HepG2 (cell line): ENCODE data around the gene AMER1.

Experiments
- ETV5 ChIP-seq: IDR thresholded peaks from 2 replicates; pipeline ENCODE4 v1.6.1; 2018; ENCODE audit warnings: missing biosample characterization, missing genetic modification reagents, inconsistent platforms, borderline replicate concordance
- NBN ChIP-seq: fragments of 450-650 bp; conservative IDR thresholded peaks from 2 replicates; pipeline ENCODE4 v1.6.1; 2017
- TARDBP ChIP-seq: sonication (generic); formaldehyde crosslinking; IDR thresholded peaks from 2 replicates; pipeline ENCODE4 v1.8.0; 2022; ENCODE audit warnings: mild to moderate bottlenecking, missing genetic modification reagents
- ZKSCAN8 ChIP-seq: IDR thresholded peaks from 2 replicates; pipeline ENCODE4 v1.6.1; 2016; ENCODE audit warnings: borderline replicate concordance, missing genetic modification reagents, missing compliant biosample characterization
- ZNF326 ChIP-seq: sonication (generic); formaldehyde crosslinking; IDR thresholded peaks from 2 replicates; pipeline ENCODE4 v1.4.0; 2020; ENCODE audit warnings: missing genetic modification reagents, borderline replicate concordance
- TF ChIP-seq, protein P1 (sequence below): sonication (generic); formaldehyde crosslinking; IDR thresholded peaks from 2 replicates; pipeline ENCODE4 v1.8.0; 2022; ENCODE audit warnings: mild to moderate bottlenecking, missing genetic modification reagents, moderate library complexity
- TF ChIP-seq, protein P2 (sequence below): sonication (generic); formaldehyde crosslinking; IDR thresholded peaks from 2 replicates; pipeline ENCODE4 v1.4.0; 2020; ENCODE audit warnings: missing genetic modification reagents, borderline replicate concordance
- TF ChIP-seq, protein P3 (sequence below): sonication (generic); formaldehyde crosslinking; IDR thresholded peaks from 2 replicates; pipeline ENCODE4 v1.5.1; 2020; ENCODE audit warnings: mild to moderate bottlenecking, missing genetic modification reagents, borderline replicate concordance
- TF ChIP-seq, protein P4 (sequence below): sonication (generic); formaldehyde crosslinking; conservative IDR thresholded peaks from 2 replicates; pipeline ENCODE4 v1.4.0; 2020; ENCODE audit warnings: missing genetic modification reagents

DNA sequence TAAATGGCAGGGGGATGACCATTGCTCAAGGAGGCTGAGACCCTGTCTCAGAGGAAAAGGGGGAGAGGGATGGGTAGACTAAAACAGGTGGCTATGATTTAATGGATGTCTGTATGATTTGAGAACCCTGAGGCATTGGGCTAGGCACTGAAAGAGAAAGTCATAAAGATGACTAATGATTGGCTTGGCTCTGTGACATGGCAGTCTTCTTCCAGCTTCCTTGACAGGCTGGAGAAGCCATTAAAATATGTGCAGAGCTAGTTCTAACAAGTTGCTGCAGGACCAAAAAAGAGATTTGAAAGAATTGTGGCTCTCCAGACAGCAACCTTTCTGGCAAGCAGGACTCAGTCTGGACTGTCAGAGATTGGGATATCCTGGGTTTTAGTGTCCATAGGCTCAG is 53.6 kb downstream of the AMER1 start:
- TF ChIP-seq, protein P1, sequence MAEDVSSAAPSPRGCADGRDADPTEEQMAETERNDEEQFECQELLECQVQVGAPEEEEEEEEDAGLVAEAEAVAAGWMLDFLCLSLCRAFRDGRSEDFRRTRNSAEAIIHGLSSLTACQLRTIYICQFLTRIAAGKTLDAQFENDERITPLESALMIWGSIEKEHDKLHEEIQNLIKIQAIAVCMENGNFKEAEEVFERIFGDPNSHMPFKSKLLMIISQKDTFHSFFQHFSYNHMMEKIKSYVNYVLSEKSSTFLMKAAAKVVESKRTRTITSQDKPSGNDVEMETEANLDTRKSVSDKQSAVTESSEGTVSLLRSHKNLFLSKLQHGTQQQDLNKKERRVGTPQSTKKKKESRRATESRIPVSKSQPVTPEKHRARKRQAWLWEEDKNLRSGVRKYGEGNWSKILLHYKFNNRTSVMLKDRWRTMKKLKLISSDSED: no peak
- no peak for TF ChIP-seq TARDBP
- TF ChIP-seq, protein P2, sequence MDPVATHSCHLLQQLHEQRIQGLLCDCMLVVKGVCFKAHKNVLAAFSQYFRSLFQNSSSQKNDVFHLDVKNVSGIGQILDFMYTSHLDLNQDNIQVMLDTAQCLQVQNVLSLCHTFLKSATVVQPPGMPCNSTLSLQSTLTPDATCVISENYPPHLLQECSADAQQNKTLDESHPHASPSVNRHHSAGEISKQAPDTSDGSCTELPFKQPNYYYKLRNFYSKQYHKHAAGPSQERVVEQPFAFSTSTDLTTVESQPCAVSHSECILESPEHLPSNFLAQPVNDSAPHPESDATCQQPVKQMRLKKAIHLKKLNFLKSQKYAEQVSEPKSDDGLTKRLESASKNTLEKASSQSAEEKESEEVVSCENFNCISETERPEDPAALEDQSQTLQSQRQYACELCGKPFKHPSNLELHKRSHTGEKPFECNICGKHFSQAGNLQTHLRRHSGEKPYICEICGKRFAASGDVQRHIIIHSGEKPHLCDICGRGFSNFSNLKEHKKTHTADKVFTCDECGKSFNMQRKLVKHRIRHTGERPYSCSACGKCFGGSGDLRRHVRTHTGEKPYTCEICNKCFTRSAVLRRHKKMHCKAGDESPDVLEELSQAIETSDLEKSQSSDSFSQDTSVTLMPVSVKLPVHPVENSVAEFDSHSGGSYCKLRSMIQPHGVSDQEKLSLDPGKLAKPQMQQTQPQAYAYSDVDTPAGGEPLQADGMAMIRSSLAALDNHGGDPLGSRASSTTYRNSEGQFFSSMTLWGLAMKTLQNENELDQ (CRISPR knock-in tag): no peak
- TF ChIP-seq, protein P3, sequence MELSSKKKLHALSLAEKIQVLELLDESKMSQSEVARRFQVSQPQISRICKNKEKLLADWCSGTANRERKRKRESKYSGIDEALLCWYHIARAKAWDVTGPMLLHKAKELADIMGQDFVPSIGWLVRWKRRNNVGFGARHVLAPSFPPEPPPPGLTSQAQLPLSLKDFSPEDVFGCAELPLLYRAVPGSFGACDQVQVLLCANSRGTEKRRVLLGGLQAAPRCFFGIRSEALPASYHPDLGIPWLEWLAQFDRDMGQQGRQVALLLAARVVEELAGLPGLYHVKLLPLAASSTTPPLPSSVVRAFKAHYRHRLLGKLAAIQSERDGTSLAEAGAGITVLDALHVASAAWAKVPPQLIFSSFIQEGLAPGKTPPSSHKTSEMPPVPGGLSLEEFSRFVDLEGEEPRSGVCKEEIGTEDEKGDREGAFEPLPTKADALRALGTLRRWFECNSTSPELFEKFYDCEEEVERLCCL: no peak
- TF ChIP-seq ZKSCAN8 (CRISPR knock-in tag): no peak
- TF ChIP-seq, protein P4, sequence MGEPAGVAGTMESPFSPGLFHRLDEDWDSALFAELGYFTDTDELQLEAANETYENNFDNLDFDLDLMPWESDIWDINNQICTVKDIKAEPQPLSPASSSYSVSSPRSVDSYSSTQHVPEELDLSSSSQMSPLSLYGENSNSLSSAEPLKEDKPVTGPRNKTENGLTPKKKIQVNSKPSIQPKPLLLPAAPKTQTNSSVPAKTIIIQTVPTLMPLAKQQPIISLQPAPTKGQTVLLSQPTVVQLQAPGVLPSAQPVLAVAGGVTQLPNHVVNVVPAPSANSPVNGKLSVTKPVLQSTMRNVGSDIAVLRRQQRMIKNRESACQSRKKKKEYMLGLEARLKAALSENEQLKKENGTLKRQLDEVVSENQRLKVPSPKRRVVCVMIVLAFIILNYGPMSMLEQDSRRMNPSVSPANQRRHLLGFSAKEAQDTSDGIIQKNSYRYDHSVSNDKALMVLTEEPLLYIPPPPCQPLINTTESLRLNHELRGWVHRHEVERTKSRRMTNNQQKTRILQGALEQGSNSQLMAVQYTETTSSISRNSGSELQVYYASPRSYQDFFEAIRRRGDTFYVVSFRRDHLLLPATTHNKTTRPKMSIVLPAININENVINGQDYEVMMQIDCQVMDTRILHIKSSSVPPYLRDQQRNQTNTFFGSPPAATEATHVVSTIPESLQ (CRISPR knock-in tag): no peak
- TF ChIP-seq ETV5: no peak
- no peak for TF ChIP-seq ZNF326 (CRISPR knock-in tag)
- TF ChIP-seq NBN: no peak
